Activated CD4-positive, alpha-beta T cell treated with anti-CD3 and anti-CD28 coated beads, Interleukin-2, Interleukin-4, amounts not matched to agents 100 ng/mL and 50 ng/mL, durations not matched to agents 16 hours and 8 hours (primary cell): ENCODE results near the gene TMEM60.
"Not testable (repeated sequence)": the region's sequence is repeated elsewhere in the genome, so short reads cannot be mapped to it uniquely, and the experiment has no call there.

Experiments used
- DNase-seq: peaks from one replicate; pipeline ENCODE4 v3.0.0-alpha.2; 2020; ENCODE audit warnings: low spot score

TMEM60 gene

GRCh38 chr7:77811516-77812289, 13.5 kb upstream of the TMEM60 start:
- no peak for DNase-seq

DNA sequence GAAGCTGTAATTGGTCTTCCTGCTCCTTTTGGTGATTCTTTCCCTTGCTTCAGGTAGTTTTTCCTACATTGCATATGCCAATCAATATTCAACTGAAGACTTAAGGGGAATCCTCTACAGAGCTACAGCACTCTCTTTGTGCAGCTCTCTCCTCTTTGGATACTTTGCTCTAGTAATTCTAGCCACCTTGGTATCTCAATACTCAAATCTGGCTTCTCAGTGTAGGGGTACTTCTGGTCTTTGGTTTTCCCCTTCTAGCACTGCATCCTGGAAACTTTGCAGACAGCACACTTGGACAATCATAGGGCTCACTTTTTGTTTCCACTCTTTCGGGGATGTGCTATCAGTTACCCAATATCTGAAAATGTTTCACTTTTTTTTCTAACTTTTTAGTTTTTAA, 10.3 kb upstream of the TMEM60 start:
- no peak for DNase-seq

DNA sequence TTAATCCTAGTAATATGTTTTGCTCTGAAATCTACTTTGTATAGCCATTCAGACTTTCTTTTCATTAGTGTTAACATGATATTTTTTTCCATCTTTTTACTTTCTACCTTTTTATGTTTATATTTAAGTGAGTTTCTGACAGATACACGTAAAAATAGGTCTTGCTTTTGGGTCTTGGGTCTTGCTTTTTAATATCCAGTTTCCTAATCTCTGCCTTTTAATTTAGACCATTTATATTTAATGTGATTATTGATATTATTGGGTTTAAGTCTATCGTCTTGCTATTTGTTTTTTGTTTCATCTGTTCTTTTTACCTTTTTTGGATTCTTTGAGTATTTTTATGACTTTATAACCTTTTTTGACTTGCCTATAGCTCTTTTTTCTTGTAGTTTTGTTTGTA, 8.2 kb upstream of the TMEM60 start:
- no peak for DNase-seq

DNA sequence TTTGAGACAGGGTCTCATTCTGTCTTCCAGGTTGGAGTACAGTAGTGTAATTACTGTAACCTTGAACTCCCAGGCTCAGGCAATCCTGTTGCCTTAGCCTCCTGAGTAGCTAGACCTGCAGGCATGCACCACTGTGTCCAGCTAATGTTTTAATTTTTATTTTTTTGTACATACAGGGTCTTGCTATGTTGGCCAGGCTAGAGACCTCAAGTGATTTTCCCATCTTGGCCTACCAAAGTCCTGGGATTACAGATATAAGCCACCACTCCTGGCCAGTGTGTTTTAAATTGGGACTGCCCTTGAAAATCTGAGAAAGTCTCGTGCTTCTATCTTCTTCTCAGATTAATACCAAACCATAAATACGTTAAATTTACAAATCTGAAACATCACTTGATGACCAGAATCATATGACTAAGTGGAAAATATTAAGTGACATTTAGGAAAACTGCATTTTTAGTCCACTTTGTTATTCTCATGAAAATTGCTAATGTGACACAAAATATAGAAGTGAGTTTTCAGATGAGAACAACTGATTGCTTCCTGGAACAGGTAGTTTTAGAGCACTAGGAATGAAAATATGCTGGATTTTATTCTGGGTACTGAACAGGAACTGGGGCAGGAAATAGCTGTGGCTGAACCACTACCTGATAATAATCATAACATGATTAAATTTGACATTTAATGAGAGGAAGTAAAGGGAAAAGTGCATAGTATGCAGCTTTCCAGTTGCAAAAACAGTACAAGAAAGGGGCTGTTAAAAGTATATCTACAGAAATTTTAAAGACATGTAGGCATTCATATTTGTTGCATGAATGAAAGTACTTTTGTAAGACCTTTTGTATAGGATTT, 4.5 kb upstream of the TMEM60 start:
- peak; percentile 36 for DNase-seq

DNA sequence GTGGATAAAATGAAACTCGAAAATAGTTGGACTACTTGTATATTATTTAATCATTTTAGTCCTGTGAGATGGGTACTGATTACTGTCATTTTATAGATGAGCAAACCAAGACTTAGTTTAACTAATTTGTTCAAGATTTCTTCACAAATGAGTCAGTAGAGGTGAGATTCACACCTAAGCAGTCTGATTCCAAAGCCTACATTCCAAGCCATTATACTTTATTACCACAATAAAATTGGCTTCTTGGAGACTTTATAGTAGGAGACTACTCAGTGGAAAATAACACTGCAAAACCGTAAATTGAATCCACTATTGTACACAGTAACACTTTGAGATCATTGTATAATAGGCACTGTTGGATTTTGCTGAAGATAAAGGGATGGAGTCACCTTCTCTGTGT, 2.5 kb upstream of the TMEM60 start:
- DNase-seq: no peak

DNA sequence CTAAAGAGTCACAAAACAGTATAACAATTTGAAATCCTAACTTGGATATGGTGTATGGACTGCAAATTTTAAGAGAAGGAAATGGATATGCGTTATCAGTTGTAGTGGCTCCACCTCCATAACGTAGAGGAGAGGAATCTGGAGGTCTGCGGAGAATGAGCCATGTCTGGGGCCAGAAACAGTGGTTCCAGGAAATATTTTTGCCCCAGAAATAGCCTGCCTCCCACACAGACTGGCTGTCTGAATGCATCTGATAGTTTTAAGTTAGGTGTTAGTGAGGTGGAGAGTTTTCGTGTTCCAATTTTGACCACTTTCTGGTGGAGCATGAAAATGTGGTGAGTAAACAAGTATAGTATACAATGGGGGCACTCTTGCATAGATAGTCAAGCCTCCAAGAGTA, 1.9 kb upstream of the TMEM60 start:
- no peak for DNase-seq

- DNase-seq: no peak
Observed at GRCh38 chr7:77799078-77799964, 1.1 kb upstream of the TMEM60 start.

- DNase-seq: no peak
Observed at GRCh38 chr7:77797734-77798393, 370 bp downstream of the TMEM60 start.

DNA sequence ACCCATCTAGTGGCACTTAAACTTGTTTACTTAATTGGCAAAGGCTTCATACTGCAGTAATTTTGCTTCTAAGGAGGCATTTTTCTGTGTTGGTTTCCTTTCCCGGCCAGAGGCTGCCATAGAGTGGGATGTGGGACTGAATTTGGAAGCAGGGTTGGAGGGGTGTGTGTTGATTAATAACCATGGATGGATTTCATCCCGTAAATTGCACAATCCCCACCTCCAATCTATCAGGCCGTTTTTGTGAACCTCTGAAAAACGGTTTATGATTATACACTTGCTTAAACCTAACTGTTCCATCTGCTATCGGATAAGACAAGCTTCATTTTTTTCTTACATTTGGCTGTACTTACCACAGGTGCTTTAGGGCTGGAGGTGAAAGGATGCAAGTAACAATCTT, 1.3 kb downstream of the TMEM60 start:
- DNase-seq: no peak

GRCh38 chr7:77796109-77796508, 2.1 kb downstream of the TMEM60 start:
- DNase-seq: no peak

- DNase-seq: no peak
Observed at GRCh38 chr7:77794000-77794399, 4.2 kb downstream of the TMEM60 start.

- DNase-seq: no peak
Observed at GRCh38 chr7:77791956-77792355, 6.3 kb downstream of the TMEM60 start.

GRCh38 chr7:77791336-77791735, 6.9 kb downstream of the TMEM60 start:
- DNase-seq: no peak

GRCh38 chr7:77788327-77788902, 9.8 kb downstream of the TMEM60 start:
- no peak for DNase-seq

DNA sequence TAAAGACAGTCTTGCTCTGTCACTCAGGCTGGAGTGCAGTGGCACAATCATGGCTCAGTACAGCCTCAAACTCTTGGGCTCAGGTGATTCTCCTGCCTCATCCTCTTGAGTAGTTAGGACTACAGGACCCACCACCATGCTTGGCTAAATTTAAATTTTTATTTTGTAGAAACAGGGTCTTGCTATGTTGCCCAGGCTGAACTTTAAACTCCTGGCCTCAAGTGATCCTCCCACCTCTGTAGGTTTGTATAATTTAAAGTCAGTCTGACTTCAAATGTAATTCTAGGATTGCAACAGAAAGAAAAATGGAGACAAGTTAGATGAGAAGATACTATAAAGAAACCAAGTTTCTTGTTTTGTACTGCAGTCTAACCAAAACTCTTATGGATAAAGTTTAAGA, 11.5 kb downstream of the TMEM60 start:
- DNase-seq: no peak

DNA sequence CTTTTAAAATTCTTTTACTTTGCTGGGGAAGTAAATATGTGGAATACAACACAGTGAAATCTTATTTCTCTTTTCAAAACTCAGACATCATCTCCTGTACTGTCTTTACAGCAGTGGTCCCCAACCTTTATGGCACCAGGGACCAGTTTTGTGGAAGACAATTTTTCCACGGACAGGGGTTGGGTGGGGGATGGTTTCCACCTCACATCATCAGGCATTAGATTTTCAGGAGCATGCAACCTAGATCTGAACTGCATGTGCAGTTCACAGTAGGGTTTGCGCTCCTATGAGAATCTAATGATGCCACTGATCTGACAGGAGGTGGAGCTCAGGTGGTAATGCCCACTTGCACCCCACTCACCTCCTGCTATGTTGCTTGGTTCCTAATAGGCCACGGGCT, 12.2 kb downstream of the TMEM60 start:
- no peak for DNase-seq

GRCh38 chr7:77784426-77784825, 13.8 kb downstream of the TMEM60 start:
- DNase-seq: not testable (repeated sequence)

GRCh38 chr7:77783545-77783944, 14.7 kb downstream of the TMEM60 start:
- no peak for DNase-seq

DNA sequence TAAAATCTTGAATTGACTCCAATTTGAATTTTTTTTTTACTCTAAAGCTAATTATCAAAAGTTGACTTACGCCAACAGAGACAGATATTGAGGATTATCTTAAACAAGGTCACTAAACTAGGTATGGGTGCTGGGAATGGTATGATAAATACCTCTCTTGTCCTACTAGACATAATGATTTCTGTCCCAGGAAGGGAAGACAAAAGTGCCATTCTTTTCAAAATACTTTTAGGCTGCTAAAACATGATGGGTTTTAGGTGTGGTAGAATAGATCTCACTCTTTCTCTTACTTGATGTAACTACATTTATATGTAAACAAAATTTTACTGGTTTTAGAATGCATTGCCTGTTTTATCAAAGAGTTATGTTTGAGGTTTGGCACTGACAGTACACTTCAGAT, 15.1 kb downstream of the TMEM60 start:
- no peak for DNase-seq

- DNase-seq: no peak
Observed at GRCh38 chr7:77782383-77782782, 15.9 kb downstream of the TMEM60 start.

GRCh38 chr7:77778535-77778934, 19.7 kb downstream of the TMEM60 start:
- DNase-seq: no peak

- no peak for DNase-seq
Observed at GRCh38 chr7:77771901-77772300, 26.3 kb downstream of the TMEM60 start.
